A204.1 (cell line): ENCODE measurements around the gene ZDHHC5.
"Not testable (repeated sequence)": the region's sequence is repeated elsewhere in the genome, so short reads cannot be mapped to it uniquely, and the experiment has no call there.

Experiments
- FAIRE-seq: peaks from 2 replicates; lab custom pipeline; 2012; peaks lifted over from hg19 to GRCh38; lab: Jason Lieb, UNC

Gene ZDHHC5

DNA sequence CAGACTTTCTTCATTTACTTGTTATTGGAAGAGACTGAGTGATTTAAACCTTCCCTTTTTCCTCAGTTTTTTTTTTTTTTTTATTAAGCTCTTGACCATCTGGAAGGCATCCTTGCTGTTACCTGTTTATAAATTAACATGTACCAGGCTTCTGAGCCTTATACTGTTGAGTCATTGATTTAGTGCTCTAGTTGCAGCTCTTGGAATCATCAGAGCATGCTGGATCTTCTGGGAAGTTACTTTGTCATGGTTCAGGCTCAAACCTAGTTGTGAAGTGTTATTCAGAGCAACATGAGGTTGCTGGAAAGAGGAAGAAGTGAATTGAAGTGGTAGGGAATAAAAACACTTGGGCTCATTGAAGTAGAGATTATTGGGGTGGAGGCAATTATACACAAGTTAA lies 6.3 kb downstream of the ZDHHC5 start:
- FAIRE-seq: no peak

GRCh38 chr11:57675176-57675941 lies 7.4 kb downstream of the ZDHHC5 start:
- FAIRE-seq: no peak

DNA sequence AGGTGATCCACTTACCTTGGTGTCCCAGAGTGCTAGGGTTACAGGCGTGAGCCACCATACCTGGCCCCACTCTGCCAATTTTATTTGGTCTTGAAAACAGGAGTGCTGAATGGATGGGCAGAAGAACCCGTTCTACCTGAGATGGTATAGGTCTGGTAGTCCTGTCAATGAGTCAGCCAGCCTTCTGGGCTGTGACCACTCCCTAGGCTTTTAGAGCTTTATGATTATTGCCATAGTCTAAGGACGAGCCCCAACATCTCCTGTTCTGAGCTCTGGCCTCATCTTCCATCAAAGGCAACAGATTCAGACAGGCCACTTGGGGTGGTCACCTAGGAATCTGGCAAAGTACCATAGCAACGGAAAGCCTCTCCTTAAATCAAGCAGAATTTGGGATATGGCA lies 11.5 kb downstream of the ZDHHC5 start:
- no peak for FAIRE-seq

GRCh38 chr11:57680552-57680874 lies 12.6 kb downstream of the ZDHHC5 start:
- FAIRE-seq: no peak

- no peak for FAIRE-seq
These were observed 13.3 kb downstream of the ZDHHC5 start for GRCh38 chr11:57681168-57681567.

GRCh38 chr11:57690474-57690873 lies 22.6 kb downstream of the ZDHHC5 start:
- not testable (repeated sequence) for FAIRE-seq

DNA sequence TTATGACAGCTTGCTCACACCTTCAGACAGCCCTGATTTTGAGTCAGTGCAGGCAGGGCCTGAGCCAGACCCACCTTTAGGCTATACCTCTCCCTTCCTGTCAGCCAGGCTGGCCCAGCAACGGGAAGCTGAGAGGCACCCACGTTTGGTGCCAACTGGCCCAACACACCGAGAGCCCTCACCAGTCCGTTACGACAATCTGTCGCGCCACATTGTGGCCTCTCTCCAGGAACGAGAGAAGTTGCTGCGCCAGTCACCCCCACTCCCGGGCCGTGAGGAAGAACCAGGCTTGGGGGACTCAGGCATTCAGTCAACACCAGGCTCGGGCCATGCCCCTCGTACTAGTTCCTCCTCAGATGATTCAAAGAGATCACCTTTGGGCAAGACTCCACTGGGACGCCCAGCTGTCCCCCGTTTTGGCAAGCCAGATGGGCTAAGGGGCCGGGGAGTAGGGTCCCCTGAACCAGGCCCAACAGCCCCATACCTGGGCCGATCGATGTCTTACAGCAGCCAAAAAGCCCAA lies 31.0 kb downstream of the ZDHHC5 start:
- no peak for FAIRE-seq

- FAIRE-seq: no peak
These were observed 31.9 kb downstream of the ZDHHC5 start for GRCh38 chr11:57699813-57700212.

DNA sequence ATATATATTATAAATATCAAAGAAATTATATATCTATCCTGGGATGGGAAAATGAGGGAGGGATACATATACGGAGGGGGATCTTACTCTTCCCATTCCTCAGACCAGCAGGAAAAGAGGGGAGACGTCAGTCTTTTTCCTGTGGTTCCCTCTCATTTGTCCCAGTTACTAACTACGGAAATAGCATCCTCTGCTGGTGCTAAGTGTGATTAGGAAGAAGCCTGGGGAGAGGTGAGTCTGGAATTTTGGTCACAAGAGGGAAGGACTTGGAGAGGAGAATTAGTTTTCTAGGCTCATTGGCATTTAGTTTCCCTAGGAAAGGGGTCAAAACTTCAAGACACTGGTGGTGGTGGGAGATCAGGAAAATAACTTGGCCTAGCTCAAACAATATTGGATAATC lies 32.5 kb downstream of the ZDHHC5 start:
- FAIRE-seq: no peak

DNA sequence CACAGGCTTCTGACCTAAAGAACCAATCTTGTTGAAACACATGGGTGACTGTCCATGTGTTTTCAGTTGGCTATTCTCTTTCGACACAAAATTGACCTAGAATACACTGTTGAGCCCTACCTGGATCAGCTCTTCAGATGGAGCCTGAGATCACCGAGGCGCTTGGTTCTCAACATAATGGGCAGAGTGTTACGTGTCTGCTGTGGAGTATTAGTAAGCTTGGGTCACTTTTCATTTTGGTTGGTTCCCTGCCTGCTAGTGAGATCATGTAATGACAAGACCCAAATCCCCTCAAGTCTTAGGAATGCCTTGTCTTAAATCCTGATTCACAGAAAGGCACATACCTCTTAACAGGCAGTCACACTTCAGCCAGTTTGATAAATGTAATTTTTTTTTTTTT lies 35.4 kb downstream of the ZDHHC5 start:
- FAIRE-seq: no peak

DNA sequence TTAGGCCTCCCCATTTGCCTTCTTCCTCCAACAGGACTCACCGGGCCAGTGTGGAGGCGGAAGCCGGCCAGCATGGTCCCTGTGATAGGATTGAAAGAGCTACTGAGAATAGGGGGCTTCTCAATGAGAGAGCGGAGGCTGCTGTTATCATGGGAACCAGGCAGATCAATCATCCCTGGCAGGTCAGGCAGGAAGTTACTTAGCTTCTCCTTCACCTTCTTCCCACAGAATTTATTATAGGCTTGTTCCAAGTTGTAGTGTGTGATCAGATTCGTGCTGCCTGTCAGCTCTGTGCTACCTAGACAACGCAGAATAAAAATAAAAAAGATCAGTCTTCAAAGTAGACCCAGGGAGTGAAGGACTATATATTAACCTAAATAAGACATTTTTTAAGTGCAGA lies 37.0 kb downstream of the ZDHHC5 start:
- FAIRE-seq: no peak

DNA sequence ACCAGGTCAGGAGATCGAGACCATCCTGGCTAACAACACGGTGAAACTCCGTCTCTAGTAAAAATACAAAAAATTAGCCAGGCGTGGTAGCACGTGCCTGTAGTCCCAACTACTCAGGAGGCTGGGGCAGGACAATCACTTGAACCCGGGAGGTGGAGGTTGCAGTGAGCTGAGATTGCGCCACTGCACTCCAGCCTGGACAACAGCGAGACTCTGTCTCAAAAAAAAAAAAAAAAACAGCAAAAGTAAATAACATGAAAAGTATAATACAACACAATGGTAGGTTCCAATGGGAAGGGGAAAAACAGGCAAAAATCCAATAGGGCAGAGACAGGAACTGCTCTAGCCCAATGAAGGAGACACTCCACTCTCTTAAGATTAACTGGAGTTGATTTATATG lies 37.5 kb downstream of the ZDHHC5 start:
- not testable (repeated sequence) for FAIRE-seq

DNA sequence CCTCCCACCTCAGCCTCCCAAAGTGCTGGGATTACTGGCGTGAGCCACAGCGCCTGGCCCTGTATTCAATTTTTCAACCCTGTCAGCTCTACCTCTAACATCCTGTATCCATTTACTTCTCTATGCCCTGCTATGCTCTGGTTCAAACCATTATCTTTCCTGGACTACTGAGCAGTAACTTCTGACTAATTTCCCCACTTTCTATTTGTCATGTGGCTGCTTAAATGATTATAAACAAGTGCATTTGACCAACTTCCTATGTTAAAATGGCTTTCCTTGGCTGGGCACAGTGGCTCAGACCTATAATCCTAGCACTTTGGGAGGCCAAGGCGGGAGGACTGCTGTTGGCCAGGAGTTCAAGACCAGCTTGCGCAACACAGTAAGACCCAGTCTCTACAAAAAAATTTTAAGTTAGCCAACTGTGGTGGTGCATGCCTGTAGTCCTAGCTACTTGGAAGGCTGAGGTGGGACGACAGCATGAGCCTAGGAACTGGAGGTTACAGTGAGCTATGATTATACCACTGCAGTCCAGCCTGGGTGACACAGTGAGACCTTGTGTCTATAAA lies 42.0 kb downstream of the ZDHHC5 start:
- no peak for FAIRE-seq

DNA sequence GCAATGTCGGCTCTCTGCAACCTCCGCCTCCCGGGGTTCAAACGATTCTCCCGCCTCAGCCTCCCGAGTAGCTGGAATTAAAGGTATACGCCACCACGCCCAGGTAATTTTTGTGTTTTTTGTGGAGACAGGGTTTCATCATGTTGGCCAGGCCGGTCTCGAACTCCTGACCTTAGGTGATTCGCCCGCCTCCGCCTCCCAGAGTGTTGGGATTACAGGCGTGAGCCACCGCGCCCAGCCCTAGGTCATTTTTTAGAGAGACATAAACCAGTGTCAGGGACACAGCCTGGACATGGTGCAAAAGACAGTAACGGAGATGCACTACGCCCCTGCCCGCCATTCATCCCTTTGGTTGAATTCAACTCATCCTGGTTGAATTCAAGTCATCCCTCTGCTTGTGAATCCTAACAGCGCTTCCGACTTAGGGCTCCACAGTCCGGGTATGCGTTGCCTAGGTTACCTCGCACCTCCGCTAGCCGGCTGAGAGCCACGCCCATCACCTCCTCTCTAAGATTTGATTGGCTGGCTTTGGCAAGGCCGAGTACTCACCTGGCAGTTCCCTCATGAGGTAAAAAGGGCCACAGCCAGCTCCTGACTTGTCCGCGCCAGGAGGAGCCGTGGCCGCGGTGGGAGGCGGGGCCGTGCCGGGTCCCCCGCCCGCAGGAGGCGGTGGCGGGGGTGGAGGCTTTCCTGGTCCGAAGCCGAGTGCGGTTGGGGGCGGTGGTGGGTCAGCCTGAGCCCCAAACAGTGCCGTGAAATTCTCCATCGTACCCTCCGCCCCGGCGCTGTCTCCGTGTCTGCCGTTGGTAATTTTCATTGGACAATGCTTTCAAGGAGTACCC lies 43.7 kb downstream of the ZDHHC5 start, which contains the start of gene MED19:
Gene MED19 (minus strand): TSS at position 802 of the 842 bp plus-strand sequence. CDS start 36 bp downstream, at position 766.
- no peak for FAIRE-seq

GRCh38 chr11:57712256-57713150 lies 44.6 kb downstream of the ZDHHC5 start, which contains the start of gene TMX2:
Gene TMX2 (plus strand): TSS chr11:57712593. CDS start chr11:57712619, 26 bp downstream.
- peak; percentile 100 for FAIRE-seq

GRCh38 chr11:57713835-57714234 lies 45.9 kb downstream of the ZDHHC5 start:
- no peak for FAIRE-seq

GRCh38 chr11:57716726-57717125 lies 48.8 kb downstream of the ZDHHC5 start:
- FAIRE-seq: not testable (repeated sequence)

- no peak for FAIRE-seq
These were observed 59.3 kb downstream of the ZDHHC5 start for GRCh38 chr11:57727185-57727584.

- FAIRE-seq: no peak
These were observed 60.9 kb downstream of the ZDHHC5 start for GRCh38 chr11:57728829-57729228.

DNA sequence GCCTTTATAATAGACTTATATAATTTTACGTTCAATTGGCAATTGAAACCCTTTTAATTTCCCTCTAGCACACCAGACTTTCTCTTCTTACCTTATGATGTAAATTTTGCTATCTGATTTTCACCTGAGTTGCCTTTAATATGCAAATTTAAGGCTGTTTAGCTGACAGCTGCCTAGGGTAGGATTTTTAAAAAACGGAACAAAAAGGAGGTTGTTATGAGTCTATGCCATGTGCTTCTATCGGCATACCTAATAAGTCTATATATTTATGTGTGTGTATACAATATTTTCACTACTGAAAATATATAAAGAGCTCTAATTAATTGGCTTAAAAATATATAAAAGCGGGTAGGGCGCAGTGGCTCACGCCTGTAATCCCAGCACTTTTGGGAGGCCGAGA lies 61.6 kb downstream of the ZDHHC5 start:
- no peak for FAIRE-seq

DNA sequence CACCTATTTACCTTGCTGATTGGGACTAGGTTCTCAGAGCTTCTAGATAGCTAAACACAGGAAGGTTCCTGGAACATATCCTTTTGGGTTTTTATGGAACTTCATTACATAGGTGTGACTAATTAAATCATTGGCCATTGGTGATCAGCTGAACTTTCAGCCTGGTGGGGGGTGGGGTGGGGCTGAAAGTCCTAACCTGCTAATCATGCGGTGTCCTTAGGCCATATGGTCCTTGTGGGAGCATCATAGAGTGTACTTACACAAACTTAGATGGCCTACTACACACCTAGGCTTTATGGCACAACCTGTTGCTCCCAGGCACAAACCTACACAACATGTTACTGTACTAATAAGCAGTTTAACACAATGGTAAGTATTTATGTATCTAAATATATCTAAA lies 64.7 kb downstream of the ZDHHC5 start:
- FAIRE-seq: no peak
